HL-60 (cell line): ENCODE results near the gene RTP5.

ENCODE experiments used
- DNase-seq, 2 experiments: peaks; one replicate each; pipeline ENCODE4 v3.0.0-alpha.2; 2010 to 2020; ENCODE audit warnings: low read depth in 1 of 2, low spot score in 1 of 2
- H3K27ac ChIP-seq: fragments of 250-450 bp; sonication (Bioruptor Pico); replicated peaks from 2 replicates; pipeline ENCODE4 v1.5.1; 2020; ENCODE audit warnings: mild to moderate bottlenecking, moderate library complexity
- H3K27me3 ChIP-seq: fragments of 250-450 bp; sonication (Bioruptor Pico); 2 replicates; pipeline ENCODE4 v1.5.1; 2021; ENCODE audit warnings: mild to moderate bottlenecking, moderate library complexity; ENCODE audit not compliant: insufficient read depth, poor library complexity, severe bottlenecking
- H3K4me3 ChIP-seq: replicated peaks from 2 replicates; pipeline ENCODE4 v1.5.1; 2011; ENCODE audit warnings: mild to moderate bottlenecking, control low read depth, low read length; ENCODE audit not compliant: insufficient read depth
- CTCF ChIP-seq: IDR thresholded peaks from one replicate; pipeline ENCODE4 v1.5.1; 2011; ENCODE audit warnings: low read length, control low read depth, inconsistent platforms; ENCODE audit not compliant: insufficient read depth
- GABPA ChIP-seq: IDR thresholded peaks from 2 replicates; pipeline ENCODE4 v1.6.1; 2012; ENCODE audit warnings: low read depth
- POLR2AphosphoS5 ChIP-seq: IDR thresholded peaks from 2 replicates; pipeline ENCODE4 v1.6.1; 2012; ENCODE audit warnings: low read depth
- SPI1 ChIP-seq: IDR thresholded peaks from 2 replicates; pipeline ENCODE4 v1.6.1; 2012; ENCODE audit warnings: low read depth, mild to moderate bottlenecking, borderline replicate concordance
- TF ChIP-seq, protein P1 (sequence below): IDR thresholded peaks from 2 replicates; pipeline ENCODE4 v1.6.1; 2012; ENCODE audit warnings: low read depth; ENCODE audit not compliant: insufficient replicate concordance

RTP5 gene

DNA sequence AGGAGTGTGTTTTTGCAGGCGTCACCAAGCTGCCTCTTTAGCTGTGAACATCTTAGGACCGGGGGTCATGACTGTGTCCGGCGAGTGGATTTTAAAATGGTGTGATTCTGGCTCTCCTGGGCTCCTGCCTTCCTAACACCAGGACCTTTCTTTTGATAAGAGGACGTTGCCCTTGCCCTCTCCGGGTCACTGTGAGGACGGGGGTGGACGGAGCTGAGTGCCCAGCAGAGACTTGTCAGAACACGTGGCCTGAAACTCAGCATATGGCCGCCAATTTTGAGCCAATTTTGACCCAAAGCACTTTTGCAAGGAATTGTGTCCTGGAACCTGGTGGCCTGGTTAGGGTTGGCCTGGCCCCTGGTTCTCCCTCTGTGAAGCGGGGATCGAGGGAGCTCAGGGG is 40.2 kb downstream of the RTP5 start:
- Histone ChIP-seq H3K4me3 (no peak overlapping the region), H3K27me3 (no peaks in the 10 kb centered on the region), H3K27ac (no peak overlapping the region)
- TF ChIP-seq GABPA (no peak), SPI1 (no peak), POLR2AphosphoS5 (no peak), CTCF (no peak)
- TF ChIP-seq, protein P1, sequence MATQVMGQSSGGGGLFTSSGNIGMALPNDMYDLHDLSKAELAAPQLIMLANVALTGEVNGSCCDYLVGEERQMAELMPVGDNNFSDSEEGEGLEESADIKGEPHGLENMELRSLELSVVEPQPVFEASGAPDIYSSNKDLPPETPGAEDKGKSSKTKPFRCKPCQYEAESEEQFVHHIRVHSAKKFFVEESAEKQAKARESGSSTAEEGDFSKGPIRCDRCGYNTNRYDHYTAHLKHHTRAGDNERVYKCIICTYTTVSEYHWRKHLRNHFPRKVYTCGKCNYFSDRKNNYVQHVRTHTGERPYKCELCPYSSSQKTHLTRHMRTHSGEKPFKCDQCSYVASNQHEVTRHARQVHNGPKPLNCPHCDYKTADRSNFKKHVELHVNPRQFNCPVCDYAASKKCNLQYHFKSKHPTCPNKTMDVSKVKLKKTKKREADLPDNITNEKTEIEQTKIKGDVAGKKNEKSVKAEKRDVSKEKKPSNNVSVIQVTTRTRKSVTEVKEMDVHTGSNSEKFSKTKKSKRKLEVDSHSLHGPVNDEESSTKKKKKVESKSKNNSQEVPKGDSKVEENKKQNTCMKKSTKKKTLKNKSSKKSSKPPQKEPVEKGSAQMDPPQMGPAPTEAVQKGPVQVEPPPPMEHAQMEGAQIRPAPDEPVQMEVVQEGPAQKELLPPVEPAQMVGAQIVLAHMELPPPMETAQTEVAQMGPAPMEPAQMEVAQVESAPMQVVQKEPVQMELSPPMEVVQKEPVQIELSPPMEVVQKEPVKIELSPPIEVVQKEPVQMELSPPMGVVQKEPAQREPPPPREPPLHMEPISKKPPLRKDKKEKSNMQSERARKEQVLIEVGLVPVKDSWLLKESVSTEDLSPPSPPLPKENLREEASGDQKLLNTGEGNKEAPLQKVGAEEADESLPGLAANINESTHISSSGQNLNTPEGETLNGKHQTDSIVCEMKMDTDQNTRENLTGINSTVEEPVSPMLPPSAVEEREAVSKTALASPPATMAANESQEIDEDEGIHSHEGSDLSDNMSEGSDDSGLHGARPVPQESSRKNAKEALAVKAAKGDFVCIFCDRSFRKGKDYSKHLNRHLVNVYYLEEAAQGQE = no peak
- no peak for DNase-seq

- TF ChIP-seq, protein P1 = no peak
- no peak for TF ChIP-seq SPI1
- no peak for TF ChIP-seq GABPA
- TF ChIP-seq POLR2AphosphoS5 = no peak
- no peak for TF ChIP-seq CTCF
- Histone ChIP-seq H3K27me3 (no peaks in the 10 kb centered on the region), H3K4me3 (no peak overlapping the region), H3K27ac (no peak overlapping the region)
- DNase-seq = no peak
Observed at GRCh38 chr2:241910604-241911520, 41.3 kb downstream of the RTP5 start.

DNA sequence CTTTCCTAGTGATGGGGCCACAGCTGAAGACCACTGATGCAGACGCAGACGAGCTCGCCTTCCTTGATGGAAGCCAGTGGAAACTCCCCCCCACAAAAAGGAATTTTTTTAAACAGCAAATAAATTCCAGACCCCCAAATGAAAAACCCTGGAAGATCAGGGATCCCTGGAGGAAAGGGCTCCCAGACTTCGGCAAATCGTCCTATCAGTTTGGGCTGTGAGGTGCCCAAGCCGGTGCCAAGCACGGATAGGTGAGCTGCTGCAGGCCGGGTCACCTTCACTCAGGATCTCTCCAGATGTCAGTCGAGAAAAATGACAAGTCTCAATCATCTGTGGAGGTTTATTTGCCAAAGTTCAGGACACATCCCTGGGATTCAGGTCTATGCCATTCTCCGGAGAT is 42.0 kb downstream of the RTP5 start:
- Histone ChIP-seq H3K27ac (no peak overlapping the region), H3K27me3 (no peaks in the 10 kb centered on the region)
- DNase-seq = no peak

More for the DNA sequence above, 42.0 kb downstream of the RTP5 start:
- no peak overlapping the region for H3K4me3 ChIP-seq
- no peak for TF ChIP-seq CTCF
